Fibroblast of lung (primary cell): Measurements from ENCODE around the gene DHH. TPM values are rescaled to one million over a fixed set of nuclear protein-coding genes. Genes with fewer than 3 reads are reported as not detected.

Source experiments
- DNase-seq, 2 donors: peaks; one replicate each; pipeline versions ENCODE4 v3.0.0 to v3.0.0-alpha.2; 2010; ENCODE audit warnings: low read depth in 2 of 2
- H2AFZ ChIP-seq: 2 replicates; pipeline ENCODE4 v1.5.1; 2012; ENCODE audit warnings: low read length, control low read depth, inconsistent platforms
- H3K27ac ChIP-seq: 2 replicates; pipeline ENCODE4 v1.5.1; 2011; ENCODE audit warnings: low read length, control low read depth; ENCODE audit not compliant: insufficient read depth
- H3K27me3 ChIP-seq: 2 replicates; pipeline ENCODE4 v1.5.1; 2011; ENCODE audit warnings: mild to moderate bottlenecking, low read length; ENCODE audit not compliant: control insufficient read depth, insufficient read depth
- H3K36me3 ChIP-seq: 2 replicates; pipeline ENCODE4 v1.5.1; 2011; ENCODE audit warnings: low read length; ENCODE audit not compliant: control insufficient read depth, insufficient read depth
- H3K4me1 ChIP-seq: 2 replicates; pipeline ENCODE4 v1.5.1; 2011; ENCODE audit warnings: low read length; ENCODE audit not compliant: control insufficient read depth, insufficient read depth; ENCODE audit errors: extremely low read depth
- H3K4me2 ChIP-seq: 2 replicates; pipeline ENCODE4 v1.5.1; 2011; ENCODE audit warnings: low read length, control low read depth; ENCODE audit not compliant: insufficient read depth; ENCODE audit errors: extremely low read depth
- H3K4me3 ChIP-seq, 4 experiments: fragments of 200-600 bp in 1 of 4; sonication (generic) in 1 of 4; replicated peaks in 1 of 4; 2 replicates each; pipeline ENCODE4 v1.5.1; 2011 to 2016; ENCODE audit warnings: low read length in 4 of 4, low read depth in 3 of 4, mild to moderate bottlenecking in 3 of 4, control low read depth in 2 of 4, inconsistent platforms in 1 of 4, mixed read lengths in 1 of 4; ENCODE audit not compliant: insufficient read depth in 1 of 4; ENCODE audit errors: control extremely low read depth in 1 of 4
- H3K79me2 ChIP-seq: 2 replicates; pipeline ENCODE4 v1.5.1; 2012; ENCODE audit warnings: mild to moderate bottlenecking, low read length, inconsistent platforms; ENCODE audit not compliant: control insufficient read depth, insufficient read depth
- H3K9ac ChIP-seq: 2 replicates; pipeline ENCODE4 v1.5.1; 2011; ENCODE audit warnings: mild to moderate bottlenecking, low read length, control low read depth; ENCODE audit not compliant: insufficient read depth
- H3K9me3 ChIP-seq: 2 replicates; pipeline ENCODE4 v1.5.1; 2012; ENCODE audit warnings: low read depth, low read length; ENCODE audit not compliant: control insufficient read depth, insufficient read depth
- H4K20me1 ChIP-seq: 2 replicates; pipeline ENCODE4 v1.5.1; 2011; ENCODE audit warnings: low read length; ENCODE audit not compliant: control insufficient read depth, insufficient read depth; ENCODE audit errors: extremely low read depth
- CTCF ChIP-seq, 2 donors: IDR thresholded peaks in 1 of 2; conservative IDR thresholded peaks in 1 of 2; 1 replicate in 1 of 2; 2 replicates in 1 of 2; pipeline ENCODE4 v1.5.1; 2011 to 2012; ENCODE audit warnings: low read length in 2 of 2, control low read depth in 1 of 2, inconsistent platforms in 1 of 2, low read depth in 1 of 2, mild to moderate bottlenecking in 1 of 2
- EZH2 ChIP-seq: IDR thresholded peaks from 2 replicates; pipeline ENCODE4 v1.5.1; 2012; ENCODE audit warnings: low read length, control low read depth, mild to moderate bottlenecking; ENCODE audit errors: missing control alignments
- polyA plus RNA-seq, 2 donors: library from polyadenylated mRNA; depleted of rRNA in 1 of 2; stranded (reverse) in 1 of 2; unstranded in 1 of 2; fragments of >200 nt; gene quantifications; 2 replicates each; pipeline ENCODE4 v1.2.1, GENCODE V29; 2011 to 2012; ENCODE audit warnings: missing spikeins in 1 of 2
- total RNA-seq: library from RNA; depleted of rRNA; stranded (reverse); fragments of >200 nt; gene quantifications from 2 replicates; pipeline ENCODE4 v1.2.1, GENCODE V29; 2014

DHH gene
- total and polyA plus RNA-seq, 2 donors (not counting 1 experiment from before 2014, with no cell fraction given) = under 0.01 to 0.01 TPM

GRCh38 chr12:49105504-49106084, 11.0 kb upstream of the DHH start:
- DNase-seq = peak in 1 of 2 donors; percentile 50
- no peaks in the 10 kb centered on the region for H3K27me3 ChIP-seq
- H3K36me3 ChIP-seq = peaks cover 11% of the 10 kb centered on the region
- no peak overlapping the region for H3K27ac ChIP-seq
- no peaks in the 10 kb centered on the region for H4K20me1 ChIP-seq
- peaks cover 18% of the 10 kb centered on the region for H3K79me2 ChIP-seq
- H3K9me3 ChIP-seq = no peaks in the 10 kb centered on the region
- no peak overlapping the region for H3K9ac ChIP-seq
- TF ChIP-seq CTCF (conservative IDR thresholded peaks at IDR 0.05 in 1 of 2, IDR thresholded peaks at IDR 0.05 in 1 of 2; ENCODE audit: low read depth in 1 of 2, low read length in 2 of 2) = no peak
- TF ChIP-seq EZH2 = no peak
- no peak overlapping the region for H3K4me2 ChIP-seq
- H2AFZ ChIP-seq = no peak overlapping the region
- peaks cover 5% of the 10 kb centered on the region for H3K4me1 ChIP-seq
- no peak overlapping the region for H3K4me3 ChIP-seq

GRCh38 chr12:49104822-49105221, 10.2 kb upstream of the DHH start:
- Histone ChIP-seq H3K9ac (no peak overlapping the region), H3K9me3 (no peaks in the 10 kb centered on the region), H2AFZ (no peak overlapping the region), H3K27me3 (no peaks in the 10 kb centered on the region), H3K4me2 (no peak overlapping the region), H3K36me3 (peaks cover 11% of the 10 kb centered on the region), H4K20me1 (no peaks in the 10 kb centered on the region), H3K27ac (no peak overlapping the region), H3K4me1 (peaks cover 5% of the 10 kb centered on the region), H3K4me3 (no peak overlapping the region), H3K79me2 (peaks cover 17% of the 10 kb centered on the region)
- TF ChIP-seq EZH2 = no peak
- TF ChIP-seq CTCF (conservative IDR thresholded peaks at IDR 0.05 in 1 of 2, IDR thresholded peaks at IDR 0.05 in 1 of 2; ENCODE audit: low read depth in 1 of 2, low read length in 2 of 2) = no peak
- no peak for DNase-seq

- Histone ChIP-seq H3K27ac (no peak overlapping the region), H4K20me1 (no peaks in the 10 kb centered on the region), H3K4me3 (no peak overlapping the region), H3K36me3 (peaks cover 12% of the 10 kb centered on the region), H3K4me1 (no peaks in the 10 kb centered on the region), H2AFZ (no peak overlapping the region), H3K27me3 (no peaks in the 10 kb centered on the region), H3K9me3 (no peaks in the 10 kb centered on the region), H3K9ac (no peak overlapping the region), H3K4me2 (no peak overlapping the region), H3K79me2 (no peaks in the 10 kb centered on the region)
- no peak for DNase-seq
- TF ChIP-seq EZH2 (no peak), CTCF (conservative IDR thresholded peaks at IDR 0.05 in 1 of 2, IDR thresholded peaks at IDR 0.05 in 1 of 2; ENCODE audit: low read depth in 1 of 2, low read length in 2 of 2) (no peak)
Measured at GRCh38 chr12:49100380-49100779, 5.8 kb upstream of the DHH start.
